Adrenal gland (tissue), 12 donors: Measurements from ENCODE around the gene ATXN1. TPM values are rescaled to one million over a fixed set of nuclear protein-coding genes. Genes with fewer than 3 reads are reported as not detected.

Experiments used
- DNase-seq, 7 donors: peaks; one replicate each; pipeline ENCODE4 v3.0.0-alpha.2; 2019 to 2020
- H3K27ac ChIP-seq, 5 donors: fragments of 200-600 bp; sonication (generic) in 4 of 5; 1 replicate in 3 of 5; 2 replicates in 2 of 5; pipeline versions ENCODE4 v1.5.1 to v1.8.0; 2016 to 2020; ENCODE audit warnings: mild to moderate bottlenecking in 1 of 5
- H3K27me3 ChIP-seq: fragments of 200-600 bp; 2 replicates; pipeline ENCODE4 v1.8.0; 2021
- H3K36me3 ChIP-seq, 2 donors: fragments of 200-600 bp; replicated peaks in 1 of 2; 1 replicate in 1 of 2; 2 replicates in 1 of 2; pipeline versions ENCODE4 v1.5.1 to v1.8.0; 2018 to 2022
- H3K4me1 ChIP-seq, 2 donors: fragments of 200-600 bp; replicated peaks in 1 of 2; 1 replicate in 1 of 2; 2 replicates in 1 of 2; pipeline versions ENCODE4 v1.5.1 to v1.8.0; 2018 to 2021
- H3K4me3 ChIP-seq, 4 donors: fragments of 200-600 bp; sonication (generic) in 3 of 4; one replicate each; pipeline ENCODE4 v1.5.1; 2016 to 2018
- H3K9me3 ChIP-seq, 3 donors: fragments of 200-600 bp; sonication (generic) in 1 of 3; replicated peaks in 1 of 3; 1 replicate in 2 of 3; 2 replicates in 1 of 3; pipeline versions ENCODE4 v1.5.1 to v1.8.0; 2016 to 2021
- POLR2A ChIP-seq, 2 donors: fragments of 450-650 bp; IDR thresholded peaks; one replicate each; pipeline ENCODE4 v1.6.1; 2017; ENCODE audit warnings: antibody characterized with exemption in 2 of 2, mild to moderate bottlenecking in 2 of 2, moderate library complexity in 1 of 2
- WGBS, 4 donors: extraction: QIAGEN DNeasy Blood & Tissue Kit in 2 of 4; methylation state at CpG; one replicate each; pipeline versions ENCODE4 v1.1.5 to v1.1.7; 2013 to 2017; 5-methylcytosine and 5-hydroxymethylcytosine counted together
- intact Hi-C, 2 donors: fragments of 100-400 bp; cut with DNase I; formaldehyde crosslinking; loops; one replicate each; pipeline versions ENCODE4 v1.14.1 to v1.15.0; 2022 to 2023
- polyA plus RNA-seq, 3 donors: library from polyadenylated mRNA; stranded (reverse); fragments of 200-250 nt in 2 of 3; fragments of 350-450 nt in 1 of 3; fragmentation: Illumina TruSeq in 1 of 3; extraction: RNeasy Lipid Tissue Mini Kit (QIAGEN cat#74804) in 1 of 3; gene quantifications; one replicate each; pipeline ENCODE4 v1.2.3, GENCODE V29; 2013 to 2014
- total RNA-seq, 9 donors: library from RNA; depleted of rRNA in 4 of 9; stranded (reverse); fragments of >200 nt in 4 of 9; fragments of 120-200 nt in 1 of 9; fragmentation: NEBNext Ultra II Directional in 1 of 9; extraction: Animal tissue kit (Norgen Biotek cat#: 25700) in 1 of 9; gene quantifications; one replicate each; pipeline versions ENCODE4 v1.1.0 to v1.2.4, GENCODE V29; 2013 to 2023
- TF ChIP-seq, protein P1 (sequence below), 6 experiments: fragments of 450-650 bp in 4 of 6; fragments of 200-600 bp in 2 of 6; sonication (generic) in 1 of 6; IDR thresholded peaks; 1 replicate in 5 of 6; 2 replicates in 1 of 6; pipeline versions ENCODE4 v1.5.1 to v1.8.0; 2016 to 2021; ENCODE audit warnings: antibody characterized with exemption in 6 of 6, mild to moderate bottlenecking in 2 of 6, moderate library complexity in 1 of 6
- donor health status: healthy with polysubstance abuse.
- donor health status: Bipolar disorder and iron deficiency.
- donor health status: DM: yes; HTN: yes; CAD: no.
- donor health status: DM: no; HTN: no; CAD: no.
- donor health status: DM: no; HTN: no; CAD: no.
- donor health status: DM: yes; HTN: yes; CAD: no.

Gene ATXN1
- total and polyA plus RNA-seq, 12 donors = 3.4 to 51.3 (median 25.4) TPM

DNA sequence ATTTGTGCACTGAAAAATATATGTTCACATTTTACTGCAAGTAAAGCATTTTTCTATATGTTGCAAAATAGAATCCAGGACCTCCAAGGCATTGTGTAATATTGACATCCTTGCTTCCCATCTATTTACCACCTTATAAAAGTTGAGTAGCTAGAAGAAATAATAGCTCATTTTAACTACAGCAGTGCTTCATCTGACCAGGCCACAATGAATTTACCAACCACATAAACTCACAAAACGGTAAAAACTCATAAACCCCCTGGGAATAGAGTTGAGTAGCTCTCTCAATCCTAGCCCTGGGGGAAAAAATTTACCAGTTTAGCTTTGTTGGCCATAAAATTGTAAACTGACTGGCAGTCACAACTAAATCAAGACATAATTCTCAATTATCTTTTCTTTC is 3.9 kb downstream of the ATXN1 start:
- no peak for DNase-seq
- H3K4me1 ChIP-seq = peaks cover 8 to 43% of the 10 kb centered on the region in 2 donors
- no peak overlapping the region for H3K4me3 ChIP-seq
- TF ChIP-seq, protein P1, sequence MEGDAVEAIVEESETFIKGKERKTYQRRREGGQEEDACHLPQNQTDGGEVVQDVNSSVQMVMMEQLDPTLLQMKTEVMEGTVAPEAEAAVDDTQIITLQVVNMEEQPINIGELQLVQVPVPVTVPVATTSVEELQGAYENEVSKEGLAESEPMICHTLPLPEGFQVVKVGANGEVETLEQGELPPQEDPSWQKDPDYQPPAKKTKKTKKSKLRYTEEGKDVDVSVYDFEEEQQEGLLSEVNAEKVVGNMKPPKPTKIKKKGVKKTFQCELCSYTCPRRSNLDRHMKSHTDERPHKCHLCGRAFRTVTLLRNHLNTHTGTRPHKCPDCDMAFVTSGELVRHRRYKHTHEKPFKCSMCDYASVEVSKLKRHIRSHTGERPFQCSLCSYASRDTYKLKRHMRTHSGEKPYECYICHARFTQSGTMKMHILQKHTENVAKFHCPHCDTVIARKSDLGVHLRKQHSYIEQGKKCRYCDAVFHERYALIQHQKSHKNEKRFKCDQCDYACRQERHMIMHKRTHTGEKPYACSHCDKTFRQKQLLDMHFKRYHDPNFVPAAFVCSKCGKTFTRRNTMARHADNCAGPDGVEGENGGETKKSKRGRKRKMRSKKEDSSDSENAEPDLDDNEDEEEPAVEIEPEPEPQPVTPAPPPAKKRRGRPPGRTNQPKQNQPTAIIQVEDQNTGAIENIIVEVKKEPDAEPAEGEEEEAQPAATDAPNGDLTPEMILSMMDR (IDR thresholded peaks at IDR 0.05) = no peak
- no peak for TF ChIP-seq POLR2A (IDR thresholded peaks at IDR 0.05)
- H3K27ac ChIP-seq = no peak overlapping the region
- no peaks in the 10 kb centered on the region for H3K9me3 ChIP-seq
- H3K36me3 ChIP-seq = no peaks in the 10 kb centered on the region
- WGBS, 4 donors = 72 to 82% (median 76%) methylated on average over 1 of the region's 1 CpG
- H3K27me3 ChIP-seq = no peaks in the 10 kb centered on the region
- intact Hi-C loops = loop anchor here in 1 of 2 donors (5.0 kb wide), 1 partner anchor 245 kb away; no protein-coding TSS in a partner anchor

DNA sequence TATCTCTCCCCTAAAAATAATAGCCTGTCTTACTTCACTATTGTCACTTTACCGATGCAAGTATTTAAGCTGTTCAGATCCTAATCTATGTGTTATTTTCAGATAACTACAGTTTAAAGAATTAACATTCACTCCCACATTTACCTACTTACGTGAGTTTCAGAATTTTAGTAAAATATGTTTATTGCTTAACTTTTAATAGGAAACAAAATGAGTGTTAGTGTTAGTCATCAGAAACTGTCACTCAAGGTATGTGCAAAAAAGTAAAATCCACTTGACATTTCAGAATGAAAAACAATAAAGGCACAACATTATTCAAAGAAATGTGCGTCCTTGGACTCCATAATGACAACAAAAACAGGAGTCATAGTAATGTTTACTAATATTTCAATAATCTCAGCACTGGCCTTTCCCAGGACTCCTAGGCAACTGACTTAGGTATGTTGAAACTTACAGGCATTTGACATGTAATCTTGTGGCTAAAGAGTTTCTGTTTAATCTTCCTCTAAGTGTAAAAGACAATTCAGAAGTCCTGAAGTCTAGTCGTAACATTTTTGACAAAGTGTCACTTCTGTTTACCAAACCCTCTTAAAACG is 4.5 kb downstream of the ATXN1 start:
- intact Hi-C loops = loop anchor here in 1 of 2 donors (5.0 kb wide), 1 partner anchor 244 kb away; no protein-coding TSS in a partner anchor
- Histone ChIP-seq H3K27ac (no peak overlapping the region), H3K27me3 (no peaks in the 10 kb centered on the region), H3K9me3 (no peaks in the 10 kb centered on the region), H3K4me1 (peaks cover 8 to 47% of the 10 kb centered on the region in 2 donors), H3K4me3 (no peak overlapping the region), H3K36me3 (no peaks in the 10 kb centered on the region)
- 52 to 66% (median 60%) methylated on average over 5 of the region's 5 CpGs for WGBS, 4 donors
- TF ChIP-seq POLR2A (IDR thresholded peaks at IDR 0.05) = no peak
- TF ChIP-seq, protein P1 (IDR thresholded peaks at IDR 0.05) = no peak
- no peak for DNase-seq

GRCh38 chr6:16755544-16755943 is 5.7 kb downstream of the ATXN1 start:
- DNase-seq = no peak
- H3K4me1 ChIP-seq = peaks cover 8 to 47% of the 10 kb centered on the region in 2 donors
- no peak overlapping the region for H3K4me3 ChIP-seq
- H3K27ac ChIP-seq = no peak overlapping the region
- 77 to 93% (median 85%) methylated on average over 3 of the region's 3 CpGs for WGBS, 4 donors
- no peaks in the 10 kb centered on the region for H3K36me3 ChIP-seq
- H3K9me3 ChIP-seq = no peaks in the 10 kb centered on the region
- intact Hi-C loops = loop anchor here in 1 of 2 donors (5.0 kb wide), 1 partner anchor 243 kb away; no protein-coding TSS in a partner anchor
- TF ChIP-seq POLR2A (IDR thresholded peaks at IDR 0.05) = no peak
- TF ChIP-seq, protein P1 (IDR thresholded peaks at IDR 0.05) = no peak
- no peaks in the 10 kb centered on the region for H3K27me3 ChIP-seq

GRCh38 chr6:16754876-16755275 is 6.4 kb downstream of the ATXN1 start:
- Histone ChIP-seq H3K4me1 (peaks cover 8 to 47% of the 10 kb centered on the region in 2 donors), H3K4me3 (no peak overlapping the region), H3K27ac (no peak overlapping the region), H3K9me3 (no peaks in the 10 kb centered on the region), H3K27me3 (no peaks in the 10 kb centered on the region), H3K36me3 (no peaks in the 10 kb centered on the region)
- TF ChIP-seq, protein P1 (IDR thresholded peaks at IDR 0.05) = no peak
- TF ChIP-seq POLR2A (IDR thresholded peaks at IDR 0.05) = no peak
- DNase-seq = no peak
- intact Hi-C loops = loop anchor here in 1 of 2 donors (5.0 kb wide), 1 partner anchor 243 kb away; no protein-coding TSS in a partner anchor
